Chondrocyte (in vitro differentiated cells): Measurements from ENCODE around the gene PALLD. TPM values are rescaled to one million over a fixed set of nuclear protein-coding genes. Genes with fewer than 3 reads are reported as not detected.
A peak's percentile ranks its signal among the peaks of the same experiment; 100 is the strongest.

Experiments used
- DNase-seq: peaks from one replicate; pipeline ENCODE4 v3.0.0; 2021; ENCODE audit warnings: mixed read lengths, low spot score
- H3K27ac Mint-ChIP-seq: one replicate; pipeline ENCODE4 v1.8.0; 2021; ENCODE audit warnings: mild to moderate bottlenecking, moderate library complexity, mixed read lengths; ENCODE audit not compliant: unreplicated experiment
- H3K27me3 Mint-ChIP-seq: 2 replicates; pipeline ENCODE4 v1.8.0; 2021; ENCODE audit warnings: low read depth, mixed read lengths
- H3K36me3 Mint-ChIP-seq: 2 replicates; pipeline ENCODE4 v1.8.0; 2021; ENCODE audit warnings: low read depth, mixed read lengths
- H3K4me1 Mint-ChIP-seq: 2 replicates; pipeline ENCODE4 v1.8.0; 2021; ENCODE audit warnings: low read depth, mild to moderate bottlenecking, mixed read lengths
- H3K4me3 Mint-ChIP-seq: one replicate; pipeline ENCODE4 v1.8.0; 2021; ENCODE audit warnings: mild to moderate bottlenecking, moderate library complexity, mixed read lengths; ENCODE audit not compliant: unreplicated experiment
- H3K9me3 Mint-ChIP-seq: 2 replicates; pipeline ENCODE4 v1.8.0; 2021; ENCODE audit warnings: low read depth, mixed read lengths
- CTCF ChIP-seq: fragments of 200-600 bp; sonication (generic); IDR thresholded peaks from 2 replicates; pipeline ENCODE4 v1.5.0; 2021; ENCODE audit warnings: antibody characterized with exemption, mild to moderate bottlenecking, moderate library complexity
- total RNA-seq: library from RNA; stranded (reverse); gene quantifications from 3 replicates; pipeline ENCODE4 v1.2.1, GENCODE V29; 2021

Gene PALLD
- total RNA-seq, 1 donor from 2014 or later, result 900 TPM

GRCh38 chr4:168553714-168554370, 57.0 kb downstream of the PALLD start:
- Mint-ChIP-seq H3K9me3 (peaks cover 2% of the 10 kb centered on the region), H3K27me3 (no peaks in the 10 kb centered on the region), H3K36me3 (no peaks in the 10 kb centered on the region), H3K4me1 (peaks cover 54% of the 10 kb centered on the region), H3K4me3 (no peak overlapping the region), H3K27ac (no peak overlapping the region)
- TF ChIP-seq CTCF, result no peak
- no peak for DNase-seq

GRCh38 chr4:168555437-168555836, 58.6 kb downstream of the PALLD start:
- no peak for DNase-seq

GRCh38 chr4:168557658-168558057, 60.8 kb downstream of the PALLD start:
- no peak for TF ChIP-seq CTCF
- H3K27me3 Mint-ChIP-seq, result no peaks in the 10 kb centered on the region
- DNase-seq, result no peak
- no peak overlapping the region for H3K4me3 Mint-ChIP-seq
- peaks cover 60% of the 10 kb centered on the region for H3K4me1 Mint-ChIP-seq
- H3K36me3 Mint-ChIP-seq, result no peaks in the 10 kb centered on the region
- no peak overlapping the region for H3K27ac Mint-ChIP-seq
- H3K9me3 Mint-ChIP-seq, result peaks cover 2% of the 10 kb centered on the region

More at GRCh38 chr4:168555437-168555836, 58.6 kb downstream of the PALLD start:
- Mint-ChIP-seq H3K9me3 (peaks cover 2% of the 10 kb centered on the region), H3K4me1 (peaks cover 56% of the 10 kb centered on the region), H3K36me3 (no peaks in the 10 kb centered on the region), H3K4me3 (no peak overlapping the region), H3K27ac (no peak overlapping the region), H3K27me3 (no peaks in the 10 kb centered on the region)
- peak; percentile 42 for TF ChIP-seq CTCF

- Mint-ChIP-seq H3K4me3 (no peak overlapping the region), H3K27me3 (no peaks in the 10 kb centered on the region), H3K9me3 (peaks cover 2% of the 10 kb centered on the region), H3K36me3 (no peaks in the 10 kb centered on the region), H3K4me1 (peaks cover 66% of the 10 kb centered on the region), H3K27ac (peak overlapping the region; percentile 42)
- DNase-seq, result no peak
- TF ChIP-seq CTCF, result no peak
These were observed 61.7 kb downstream of the PALLD start for GRCh38 chr4:168558599-168558998.

GRCh38 chr4:168560184-168561180, 63.6 kb downstream of the PALLD start:
- H3K27ac Mint-ChIP-seq, result peak overlapping the region; percentile 81
- DNase-seq, result no peak
- no peak overlapping the region for H3K4me3 Mint-ChIP-seq
- no peaks in the 10 kb centered on the region for H3K36me3 Mint-ChIP-seq
- peaks cover 73% of the 10 kb centered on the region for H3K4me1 Mint-ChIP-seq
- peaks cover 2% of the 10 kb centered on the region for H3K9me3 Mint-ChIP-seq
- no peak for TF ChIP-seq CTCF
- no peaks in the 10 kb centered on the region for H3K27me3 Mint-ChIP-seq
